Smooth muscle cell (in vitro differentiated cells): ENCODE results near the gene TRIM28. TPM values are rescaled to one million over a fixed set of nuclear protein-coding genes. Genes with fewer than 3 reads are reported as not detected.

Source experiments
- DNase-seq: peaks from one replicate; lab custom pipeline; 2025; ENCODE audit not compliant: unreplicated experiment; lab: John Stamatoyannopoulos, UW
- H2AFZ ChIP-seq: fragments of 200-600 bp; sonication (generic); 2 replicates; pipeline ENCODE4 v1.6.0; 2016; ENCODE audit warnings: antibody characterized with exemption, low read depth, mild to moderate bottlenecking
- H3F3A ChIP-seq: fragments of 200-600 bp; sonication (generic); 2 replicates; pipeline ENCODE4 v1.6.0; 2017; ENCODE audit warnings: antibody characterized with exemption, low read depth
- H3K27ac ChIP-seq: fragments of 200-600 bp; sonication (generic); 2 replicates; pipeline ENCODE4 v1.5.1; 2016; ENCODE audit warnings: low read depth, mild to moderate bottlenecking
- H3K27me3 ChIP-seq: fragments of 200-600 bp; sonication (generic); 2 replicates; pipeline ENCODE4 v1.6.1; 2016; ENCODE audit warnings: low read depth, mild to moderate bottlenecking
- H3K36me3 ChIP-seq: fragments of 200-600 bp; sonication (generic); 2 replicates; pipeline ENCODE4 v1.5.1; 2016; ENCODE audit warnings: low read depth
- H3K4me1 ChIP-seq: fragments of 200-600 bp; sonication (generic); 2 replicates; pipeline ENCODE4 v1.5.1; 2016; ENCODE audit warnings: low read depth
- H3K4me2 ChIP-seq: fragments of 200-600 bp; sonication (generic); 2 replicates; pipeline ENCODE4 v1.6.0; 2016; ENCODE audit warnings: mild to moderate bottlenecking
- H3K4me3 ChIP-seq: fragments of 200-600 bp; sonication (generic); 2 replicates; pipeline ENCODE4 v1.5.1; 2016; ENCODE audit warnings: mild to moderate bottlenecking
- H3K79me2 ChIP-seq: fragments of 200-600 bp; sonication (generic); 2 replicates; pipeline ENCODE4 v1.6.0; 2016; ENCODE audit warnings: low read depth, mild to moderate bottlenecking
- H3K9ac ChIP-seq: fragments of 200-600 bp; sonication (generic); 2 replicates; pipeline ENCODE4 v1.6.0; 2016; ENCODE audit warnings: low read depth
- H3K9me3 ChIP-seq: fragments of 200-600 bp; sonication (generic); replicated peaks from 2 replicates; pipeline ENCODE4 v1.5.1; 2016; ENCODE audit warnings: low read depth
- H4K20me1 ChIP-seq: fragments of 200-600 bp; sonication (generic); 2 replicates; pipeline ENCODE4 v1.6.0; 2016; ENCODE audit warnings: low read depth
- CTCF ChIP-seq: fragments of 200-600 bp; sonication (generic); IDR thresholded peaks from 2 replicates; pipeline ENCODE4 v1.5.1; 2017; ENCODE audit warnings: borderline replicate concordance, mild to moderate bottlenecking, antibody characterized with exemption; ENCODE audit not compliant: insufficient read depth, poor library complexity, severe bottlenecking
- WGBS: methylation state at CpG from one replicate; pipeline ENCODE4 v1.1.7; 2016; ENCODE audit warnings: low lambda C conversion rate; 5-methylcytosine and 5-hydroxymethylcytosine counted together
- polyA plus RNA-seq: library from polyadenylated mRNA; unstranded; fragments of >200 nt; fragmentation: Nextera tagmentation; extraction: Ambion mirVana; gene quantifications from 2 replicates; pipeline ENCODE4 v1.2.1, GENCODE V29; 2016
- total RNA-seq: library from RNA; depleted of rRNA; stranded (reverse); fragments of >200 nt; gene quantifications from 2 replicates; pipeline ENCODE4 v1.2.3, GENCODE V29; 2014

Gene TRIM28
- total and polyA plus RNA-seq, 2 experiments from 2014 or later: 148 to 178 TPM

- TF ChIP-seq CTCF: no peak
These were observed 26.2 kb downstream of the TRIM28 start for GRCh38 chr19:58569943-58570670.

GRCh38 chr19:58570770-58571574 lies 27.1 kb downstream of the TRIM28 start:
- no peak for DNase-seq
- H3F3A ChIP-seq: peaks cover 10% of the 10 kb centered on the region
- no peaks in the 10 kb centered on the region for H3K36me3 ChIP-seq
- H3K4me3 ChIP-seq: no peak overlapping the region
- no peaks in the 10 kb centered on the region for H3K27me3 ChIP-seq
- 94% methylated on average over 25 of the region's 25 CpGs for WGBS
- no peaks in the 10 kb centered on the region for H4K20me1 ChIP-seq
- no peaks in the 10 kb centered on the region for H3K9me3 ChIP-seq
- TF ChIP-seq CTCF: no peak
- H3K27ac ChIP-seq: no peak overlapping the region
- H3K79me2 ChIP-seq: peaks cover 3% of the 10 kb centered on the region
- H3K4me1 ChIP-seq: peaks cover 14% of the 10 kb centered on the region
- H2AFZ ChIP-seq: no peak overlapping the region
- H3K4me2 ChIP-seq: no peak overlapping the region
- no peak overlapping the region for H3K9ac ChIP-seq

More at GRCh38 chr19:58569943-58570670, 26.2 kb downstream of the TRIM28 start:
- H3K27me3 ChIP-seq: no peaks in the 10 kb centered on the region
- peaks cover 3% of the 10 kb centered on the region for H3K79me2 ChIP-seq
- H3K27ac ChIP-seq: no peak overlapping the region
- DNase-seq: no peak
- H3K4me3 ChIP-seq: no peak overlapping the region
- H3F3A ChIP-seq: peaks cover 10% of the 10 kb centered on the region
- H3K9ac ChIP-seq: no peak overlapping the region
- H3K4me2 ChIP-seq: no peak overlapping the region
- H3K9me3 ChIP-seq: no peaks in the 10 kb centered on the region
- H4K20me1 ChIP-seq: no peaks in the 10 kb centered on the region
- 95% methylated on average over 8 of the region's 8 CpGs for WGBS
- no peaks in the 10 kb centered on the region for H3K36me3 ChIP-seq
- peaks cover 14% of the 10 kb centered on the region for H3K4me1 ChIP-seq
- H2AFZ ChIP-seq: no peak overlapping the region

- WGBS: 98% methylated on average over 8 of the region's 8 CpGs
- peaks cover 10% of the 10 kb centered on the region for H3F3A ChIP-seq
- H3K4me2 ChIP-seq: peak overlapping the region; percentile 96
- no peak overlapping the region for H2AFZ ChIP-seq
- DNase-seq: no peak
- peaks cover 14% of the 10 kb centered on the region for H3K4me1 ChIP-seq
- no peaks in the 10 kb centered on the region for H3K36me3 ChIP-seq
- peaks cover 6% of the 10 kb centered on the region for H3K79me2 ChIP-seq
- no peaks in the 10 kb centered on the region for H4K20me1 ChIP-seq
- H3K9me3 ChIP-seq: no peaks in the 10 kb centered on the region
- H3K27ac ChIP-seq: no peak overlapping the region
- TF ChIP-seq CTCF: no peak
- H3K27me3 ChIP-seq: no peaks in the 10 kb centered on the region
- no peak overlapping the region for H3K4me3 ChIP-seq
- H3K9ac ChIP-seq: no peak overlapping the region
These were observed 27.7 kb downstream of the TRIM28 start for GRCh38 chr19:58571575-58571947.
